GM23338 (cell line): ENCODE data around the gene INS. TPM values are rescaled to one million over a fixed set of nuclear protein-coding genes. Genes with fewer than 3 reads are reported as not detected.

Experiments used
- ATAC-seq: fragments of 200-7000 bp; cut with Tn5 transposase; 3 replicates; pipeline ENCODE4 v1.9.1; 2020
- DNase-seq: peaks from one replicate; pipeline ENCODE4 v3.0.0-alpha.2; 2015; ENCODE audit warnings: low spot score
- H2AFZ ChIP-seq: fragments of 200-600 bp; sonication (generic); 2 replicates; pipeline ENCODE4 v1.8.0; 2016; ENCODE audit warnings: antibody characterized with exemption, mild to moderate bottlenecking, moderate library complexity
- H3F3A ChIP-seq: fragments of 200-600 bp; sonication (generic); replicated peaks from 2 replicates; pipeline ENCODE4 v1.8.0; 2017; ENCODE audit warnings: antibody characterized with exemption, mixed run types, low read depth
- H3K27ac ChIP-seq: fragments of 200-600 bp; sonication (generic); 2 replicates; pipeline ENCODE4 v1.6.1; 2016; ENCODE audit warnings: low read depth
- H3K27me3 ChIP-seq: fragments of 200-600 bp; sonication (generic); 2 replicates; pipeline ENCODE4 v1.8.0; 2016; ENCODE audit warnings: mild to moderate bottlenecking, mixed run types, moderate library complexity; ENCODE audit not compliant: insufficient read depth
- H3K36me3 ChIP-seq: fragments of 200-600 bp; sonication (generic); 2 replicates; pipeline ENCODE4 v1.8.0; 2016; ENCODE audit warnings: mild to moderate bottlenecking; ENCODE audit not compliant: insufficient read depth
- H3K4me1 ChIP-seq: fragments of 200-600 bp; sonication (generic); 2 replicates; pipeline ENCODE4 v1.8.0; 2016; ENCODE audit warnings: mild to moderate bottlenecking, moderate library complexity; ENCODE audit not compliant: insufficient read depth
- H3K4me2 ChIP-seq: fragments of 200-600 bp; sonication (generic); 2 replicates; pipeline ENCODE4 v1.7.1; 2017; ENCODE audit warnings: mixed run types
- H3K4me3 ChIP-seq: fragments of 200-600 bp; sonication (generic); 2 replicates; pipeline ENCODE4 v1.6.1; 2016; ENCODE audit warnings: mixed run types
- H3K79me2 ChIP-seq: fragments of 200-600 bp; sonication (generic); replicated peaks from 2 replicates; pipeline ENCODE4 v1.8.0; 2017; ENCODE audit warnings: mild to moderate bottlenecking; ENCODE audit not compliant: insufficient read depth
- H3K9me2 ChIP-seq: fragments of 200-600 bp; sonication (generic); 2 replicates; pipeline ENCODE4 v1.8.0; 2017; ENCODE audit not compliant: insufficient read depth
- H4K20me1 ChIP-seq: fragments of 200-600 bp; sonication (generic); replicated peaks from 2 replicates; pipeline ENCODE4 v1.8.0; 2017; ENCODE audit warnings: mild to moderate bottlenecking; ENCODE audit not compliant: insufficient read depth
- H3K27ac Mint-ChIP-seq: 2 replicates; pipeline ENCODE4 v1.8.0; 2020; ENCODE audit warnings: inconsistent platforms, mild to moderate bottlenecking, moderate library complexity, mixed read lengths
- H3K27me3 Mint-ChIP-seq: 3 replicates; pipeline ENCODE4 v1.8.0; 2022; ENCODE audit warnings: low read depth, mild to moderate bottlenecking, moderate library complexity, mixed read lengths, inconsistent platforms; ENCODE audit not compliant: insufficient read depth, poor library complexity
- H3K36me3 Mint-ChIP-seq: 3 replicates; pipeline ENCODE4 v1.8.0; 2021; ENCODE audit warnings: low read depth, mild to moderate bottlenecking, inconsistent platforms, moderate library complexity, mixed read lengths
- H3K4me1 Mint-ChIP-seq: 3 replicates; pipeline ENCODE4 v1.8.0; 2020; ENCODE audit warnings: mild to moderate bottlenecking, inconsistent platforms, mixed read lengths
- H3K4me3 Mint-ChIP-seq: 3 replicates; pipeline ENCODE4 v1.8.0; 2021; ENCODE audit warnings: moderate library complexity, mild to moderate bottlenecking, inconsistent platforms, mixed read lengths
- H3K9me3 Mint-ChIP-seq: 3 replicates; pipeline ENCODE4 v1.8.0; 2020; ENCODE audit warnings: moderate library complexity, mild to moderate bottlenecking, inconsistent platforms, mixed read lengths
- ETS1 ChIP-seq: IDR thresholded peaks from 2 replicates; pipeline ENCODE4 v1.6.1; 2016; ENCODE audit warnings: antibody characterized with exemption
- EZH2 ChIP-seq: fragments of 200-600 bp; sonication (generic); IDR thresholded peaks from one replicate; pipeline ENCODE4 v1.8.0; 2017; ENCODE audit warnings: antibody characterized with exemption, mild to moderate bottlenecking, low read depth; ENCODE audit not compliant: unreplicated experiment
- EZH2phosphoT487 ChIP-seq: fragments of 200-600 bp; sonication (generic); IDR thresholded peaks from one replicate; pipeline ENCODE4 v1.8.1; 2018; ENCODE audit warnings: antibody characterized with exemption; ENCODE audit not compliant: unreplicated experiment
- NANOG ChIP-seq: IDR thresholded peaks from 2 replicates; pipeline ENCODE4 v1.6.1; 2016; ENCODE audit warnings: antibody characterized with exemption, borderline replicate concordance
- POLR2AphosphoS5 ChIP-seq: IDR thresholded peaks from 2 replicates; pipeline ENCODE4 v1.6.1; 2016; ENCODE audit warnings: antibody characterized with exemption, low read depth
- ZNF462 ChIP-seq: fragments of 250-450 bp; sonication (Bioruptor Pico); IDR thresholded peaks from 2 replicates; pipeline ENCODE4 v1.5.0; 2020; ENCODE audit warnings: mild to moderate bottlenecking, moderate library complexity
- polyA plus RNA-seq: library from polyadenylated mRNA; unstranded; fragments of >200 nt; fragmentation: Nextera tagmentation; extraction: Ambion mirVana; gene quantifications from 2 replicates; pipeline ENCODE4 v1.2.1, GENCODE V29; 2016
- total RNA-seq: library from RNA; depleted of rRNA; stranded (reverse); fragments of >200 nt; shearing (Covaris generic); gene quantifications from 2 replicates; pipeline ENCODE4 v1.2.3, GENCODE V29; 2014

The INS gene
- total and polyA plus RNA-seq, 2 experiments from 2014 or later = not detected

GRCh38 chr11:2143477-2143798 lies 17.6 kb downstream of the INS start (continued):
- TF ChIP-seq ZNF462 (CRISPR knock-in tag) = no peak

- DNase-seq (no peak), ATAC-seq (no peak)
- Histone ChIP-seq H3K36me3 (no peaks in the 10 kb centered on the region), H3K4me1 (peaks cover 11% of the 10 kb centered on the region; the same call in 1 of the 2 replicates), H3K4me3 (no peak overlapping the region), H3F3A (no peaks in the 10 kb centered on the region; the same call in 1 of the 2 replicates), H3K27me3 (peaks cover 97% of the 10 kb centered on the region), H3K27ac (no peak overlapping the region), H3K79me2 (no peaks in the 10 kb centered on the region), H2AFZ (no peak overlapping the region), H4K20me1 (peaks cover 15% of the 10 kb centered on the region), H3K9me2 (no peaks in the 10 kb centered on the region), H3K4me2 (no peak overlapping the region)
- Mint-ChIP-seq H3K4me3 (no peak overlapping the region), H3K9me3 (peaks cover 6% of the 10 kb centered on the region; the same call in 1 of the 3 replicates), H3K4me1 (peaks cover 9% of the 10 kb centered on the region; the same call in 2 of the 3 replicates), H3K27ac (no peak overlapping the region), H3K27me3 (peaks cover 84% of the 10 kb centered on the region), H3K36me3 (no peaks in the 10 kb centered on the region)
- TF ChIP-seq EZH2 (peak; percentile 92), POLR2AphosphoS5 (no peak), ZNF462 (CRISPR knock-in tag) (no peak), EZH2phosphoT487 (peak; percentile 50), NANOG (no peak), ETS1 (no peak)
These were observed 18.2 kb downstream of the INS start for GRCh38 chr11:2142762-2143202.
